RWPE1 (cell line): ENCODE measurements around the gene TLR5.

ENCODE experiments used
- CTCF ChIA-PET: fragments of 350-600 bp; sonication (Branson Sonifier 250); formaldehyde crosslinking; extraction: SDS; loops from one replicate; lab custom pipeline; 2021; lab: Yijun Ruan, JAX
- POLR2A ChIA-PET: fragments of 400-600 bp; formaldehyde crosslinking; extraction: SDS; loops from one replicate; lab custom pipeline; 2020; ENCODE audit warnings: antibody characterized with exemption; ENCODE audit not compliant: low non-redundant PET; lab: Yijun Ruan, JAX
- DNase-seq: peaks from one replicate; pipeline ENCODE4 v3.0.0; 2012; ENCODE audit warnings: low spot score
- H3K27ac ChIP-seq: fragments of 450-650 bp; 2 replicates; pipeline ENCODE4 v1.5.1; 2017
- TF ChIP-seq, protein P1 (sequence below): fragments of 450-650 bp; conservative IDR thresholded peaks from 2 replicates; pipeline ENCODE4 v1.5.1; 2017; ENCODE audit warnings: low read depth, mild to moderate bottlenecking

Gene TLR5

GRCh38 chr1:223123011-223123610 is 19.9 kb downstream of the TLR5 start:
- no peak overlapping the region for H3K27ac ChIP-seq
- DNase-seq, result no peak
- CTCF ChIA-PET, result interaction anchor here (0.6 to 2.4 kb wide), 14 partner anchors 9 to 543 kb away, joined by 3 to 22 read pairs (median 5); no protein-coding TSS in a partner anchor
- TF ChIP-seq, protein P1, sequence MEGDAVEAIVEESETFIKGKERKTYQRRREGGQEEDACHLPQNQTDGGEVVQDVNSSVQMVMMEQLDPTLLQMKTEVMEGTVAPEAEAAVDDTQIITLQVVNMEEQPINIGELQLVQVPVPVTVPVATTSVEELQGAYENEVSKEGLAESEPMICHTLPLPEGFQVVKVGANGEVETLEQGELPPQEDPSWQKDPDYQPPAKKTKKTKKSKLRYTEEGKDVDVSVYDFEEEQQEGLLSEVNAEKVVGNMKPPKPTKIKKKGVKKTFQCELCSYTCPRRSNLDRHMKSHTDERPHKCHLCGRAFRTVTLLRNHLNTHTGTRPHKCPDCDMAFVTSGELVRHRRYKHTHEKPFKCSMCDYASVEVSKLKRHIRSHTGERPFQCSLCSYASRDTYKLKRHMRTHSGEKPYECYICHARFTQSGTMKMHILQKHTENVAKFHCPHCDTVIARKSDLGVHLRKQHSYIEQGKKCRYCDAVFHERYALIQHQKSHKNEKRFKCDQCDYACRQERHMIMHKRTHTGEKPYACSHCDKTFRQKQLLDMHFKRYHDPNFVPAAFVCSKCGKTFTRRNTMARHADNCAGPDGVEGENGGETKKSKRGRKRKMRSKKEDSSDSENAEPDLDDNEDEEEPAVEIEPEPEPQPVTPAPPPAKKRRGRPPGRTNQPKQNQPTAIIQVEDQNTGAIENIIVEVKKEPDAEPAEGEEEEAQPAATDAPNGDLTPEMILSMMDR, result no peak
- POLR2A ChIA-PET, result no interaction called here

- CTCF ChIA-PET, result interaction anchor here (0.7 kb wide), 2 partner anchors 357 to 1619 kb away, joined by 3 to 6 read pairs; no protein-coding TSS in a partner anchor
- POLR2A ChIA-PET, result no interaction called here
- H3K27ac ChIP-seq, result no peak overlapping the region
- DNase-seq, result no peak
- TF ChIP-seq, protein P1, result no peak
These were observed 24.6 kb downstream of the TLR5 start for GRCh38 chr1:223118418-223118817.

- ChIA-PET CTCF (no interaction called here), POLR2A (no interaction called here)
- no peak for DNase-seq
- no peak overlapping the region for H3K27ac ChIP-seq
- TF ChIP-seq, protein P1, result no peak
These were observed 26.1 kb downstream of the TLR5 start for GRCh38 chr1:223116950-223117349.

DNA sequence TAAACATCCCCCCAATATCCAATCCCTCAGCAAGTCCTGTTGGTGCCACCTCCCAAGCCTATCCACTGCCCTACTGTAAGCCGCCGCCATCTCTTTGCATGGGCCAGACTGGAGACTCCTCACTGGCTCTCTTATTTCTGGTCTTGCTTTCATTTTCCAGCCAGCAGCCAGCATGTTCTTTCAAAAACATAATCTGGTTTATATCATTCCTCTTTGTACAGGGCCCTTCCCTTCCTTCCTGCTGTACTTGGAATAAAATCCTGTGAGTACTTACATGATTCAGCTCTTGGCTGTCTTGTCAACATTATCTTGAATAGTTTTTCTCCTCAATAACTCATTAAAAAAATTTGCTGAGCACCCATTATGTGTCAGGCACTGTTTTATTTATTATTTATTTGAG is 28.2 kb downstream of the TLR5 start:
- POLR2A ChIA-PET, result no interaction called here
- no peak for DNase-seq
- TF ChIP-seq, protein P1, result no peak
- H3K27ac ChIP-seq, result no peak overlapping the region
- CTCF ChIA-PET, result interaction anchor here (0.6 to 2.0 kb wide), 2 partner anchors 9 to 45 kb away, joined by 3 to 9 read pairs; no protein-coding TSS in a partner anchor

- POLR2A ChIA-PET, result no interaction called here
- no peak for DNase-seq
- TF ChIP-seq, protein P1, result no peak
- H3K27ac ChIP-seq, result no peak overlapping the region
- CTCF ChIA-PET, result interaction anchor here (0.6 to 1.0 kb wide), 2 partner anchors 13 to 284 kb away, joined by 3 to 4 read pairs; no protein-coding TSS in a partner anchor
These were observed 32.1 kb downstream of the TLR5 start for GRCh38 chr1:223110952-223111351.

GRCh38 chr1:223109581-223110026 is 33.4 kb downstream of the TLR5 start:
- H3K27ac ChIP-seq, result no peak overlapping the region
- TF ChIP-seq, protein P1, result no peak
- POLR2A ChIA-PET, result no interaction called here
- CTCF ChIA-PET, result no interaction called here
- DNase-seq, result no peak
